GM21723 (cell line): ENCODE results near the gene APIP.
A peak's percentile ranks its signal among the peaks of the same experiment; 100 is the strongest.

Experiments used
- ATAC-seq: cut with Tn5 transposase; IDR thresholded peaks from one replicate; pipeline ENCODE4 v1.9.1; 2021; ENCODE audit warnings: mild to moderate bottlenecking, moderate library complexity; ENCODE audit not compliant: unreplicated experiment

Gene APIP

GRCh38 chr11:34916015-34916842, at the start of gene APIP, which contains the start of gene PDHX:
Gene APIP (minus strand): TSS chr11:34916379. CDS start chr11:34916284, 95 bp downstream.
Gene PDHX (plus strand): TSS chr11:34916618. CDS start chr11:34916656, 38 bp downstream.
- peak; percentile 95 for ATAC-seq

DNA sequence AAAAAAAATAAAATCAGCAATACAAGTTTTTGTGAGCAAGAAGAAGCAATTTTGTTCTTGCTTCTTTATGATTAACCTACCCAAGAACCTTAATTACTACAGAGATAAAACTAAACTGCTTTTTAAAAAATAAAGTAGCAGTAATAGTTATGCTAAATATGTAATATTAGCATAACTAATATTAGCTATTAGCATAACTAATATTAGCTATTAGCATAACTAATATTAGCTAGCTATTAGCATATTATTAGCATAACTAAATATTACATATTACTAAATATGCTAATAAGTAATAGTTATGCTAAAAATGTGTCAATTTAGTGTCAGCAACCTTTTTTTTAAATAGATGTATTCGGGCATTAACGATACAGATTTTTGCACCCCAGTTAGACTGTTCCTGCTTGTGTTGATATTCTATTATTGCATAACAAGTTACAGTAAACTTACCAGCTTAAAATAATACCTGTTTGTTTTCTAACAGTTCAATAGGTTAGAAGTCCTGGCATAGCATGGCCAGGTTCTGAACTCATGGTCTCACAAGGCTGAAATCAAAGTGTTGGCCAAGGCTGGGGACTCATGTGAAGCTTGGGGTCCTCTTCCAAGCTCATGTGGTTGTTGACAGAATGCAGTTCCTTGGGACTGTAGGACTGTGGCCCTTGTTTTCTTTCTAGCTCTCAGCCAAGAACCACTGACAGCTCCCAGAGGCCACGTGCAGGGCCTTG, 48.6 kb upstream of the APIP start:
- no peak for ATAC-seq

GRCh38 chr11:34963351-34963750, 47.2 kb upstream of the APIP start:
- ATAC-seq: no peak

- no peak for ATAC-seq
Measured at GRCh38 chr11:34962034-34962433, 45.9 kb upstream of the APIP start.

DNA sequence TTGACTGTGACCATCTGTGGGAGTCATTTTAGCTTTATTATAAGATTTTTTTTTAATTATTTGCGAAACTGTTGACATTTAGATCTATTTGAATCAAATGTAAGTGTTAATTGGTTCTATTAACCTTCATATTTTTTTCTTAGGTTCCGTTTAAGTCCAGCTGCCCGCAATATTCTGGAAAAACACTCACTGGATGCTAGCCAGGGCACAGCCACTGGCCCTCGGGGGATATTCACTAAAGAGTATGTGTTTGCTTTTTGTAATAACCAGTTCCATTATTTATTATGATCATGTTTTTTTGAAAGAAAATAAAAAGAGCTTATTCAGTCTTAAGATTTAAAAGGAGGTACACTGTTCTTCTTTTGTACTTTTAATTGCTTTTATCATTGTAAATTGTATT, 44.1 kb upstream of the APIP start:
- no peak for ATAC-seq

DNA sequence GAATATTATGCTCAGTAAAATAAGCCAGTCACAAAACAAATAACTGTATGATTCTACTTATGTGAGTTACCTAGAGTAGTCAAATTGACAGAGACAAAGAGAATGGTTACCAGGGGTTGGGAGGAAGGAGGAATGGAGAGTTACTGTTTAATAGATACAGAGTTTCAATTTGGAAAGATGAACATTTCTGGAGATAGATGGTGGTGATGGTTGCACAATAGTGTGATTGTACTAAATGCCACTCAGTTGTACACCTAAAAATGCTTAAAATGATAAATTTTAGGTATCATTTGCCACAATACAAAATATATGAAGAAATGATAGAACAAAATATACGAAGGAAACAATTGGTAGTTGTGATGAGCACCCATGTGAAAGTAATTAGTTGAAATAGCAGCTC, 43.6 kb upstream of the APIP start:
- no peak for ATAC-seq

DNA sequence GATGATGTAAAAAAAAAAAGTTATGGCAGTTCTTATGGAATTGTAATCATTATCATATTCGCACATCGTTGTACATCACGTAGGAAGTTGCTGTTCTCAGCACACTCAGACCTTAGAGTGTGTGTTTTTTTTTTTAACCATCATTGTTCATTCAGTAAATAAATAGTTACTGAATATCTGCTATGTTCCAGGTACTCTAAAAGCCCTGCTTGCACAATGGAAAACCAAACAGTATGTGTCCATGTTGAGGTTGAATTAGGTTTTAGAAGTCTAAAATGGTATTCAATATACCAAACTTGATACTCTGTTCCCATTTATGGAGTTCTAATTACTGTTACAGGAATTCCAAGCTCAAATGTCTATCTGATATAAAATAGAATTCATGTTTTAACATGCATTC, 41.4 kb upstream of the APIP start:
- ATAC-seq: no peak

- ATAC-seq: no peak
Measured at GRCh38 chr11:34957206-34957605, 41.0 kb upstream of the APIP start.

GRCh38 chr11:34953955-34954354, 37.8 kb upstream of the APIP start:
- ATAC-seq: no peak

DNA sequence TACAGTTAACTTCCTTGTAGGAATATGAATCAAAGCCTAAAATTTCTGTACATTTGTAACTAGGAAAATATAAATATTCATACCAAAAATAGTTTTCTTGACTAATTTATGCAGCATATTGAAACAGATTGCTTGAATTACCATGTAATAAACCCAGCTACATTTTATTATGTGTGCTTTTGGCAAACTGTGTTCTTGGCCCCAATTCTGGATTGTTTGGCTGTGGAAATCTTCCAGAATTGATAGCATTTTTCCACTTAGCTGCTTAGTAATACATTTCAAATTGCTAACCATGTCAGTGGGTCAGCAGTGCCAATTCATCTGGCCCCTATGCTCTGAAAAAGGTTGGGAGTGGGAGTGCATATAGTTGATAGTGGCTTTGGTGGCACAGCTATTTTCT, 32.5 kb upstream of the APIP start:
- ATAC-seq: no peak

DNA sequence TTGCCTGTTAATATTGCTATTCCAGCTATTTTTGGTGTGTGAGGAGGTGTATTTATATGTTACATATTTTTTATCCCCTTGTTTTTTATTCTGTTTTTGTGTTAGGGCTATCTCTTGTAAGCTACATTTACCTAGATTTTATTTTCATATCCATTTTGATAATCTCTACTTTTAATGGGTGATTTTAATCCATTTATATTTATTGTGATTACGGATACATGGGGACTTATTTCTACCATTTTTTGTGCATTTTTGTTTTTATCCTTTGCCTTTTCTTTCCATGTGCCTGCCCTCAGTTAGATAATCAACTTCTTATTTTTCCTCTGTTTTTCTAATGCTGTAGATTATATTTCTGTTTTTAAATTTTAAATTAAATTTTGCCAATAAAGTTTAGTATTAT, 28.5 kb upstream of the APIP start:
- ATAC-seq: no peak

- ATAC-seq: no peak
Measured at GRCh38 chr11:34941688-34942087, 25.5 kb upstream of the APIP start.

DNA sequence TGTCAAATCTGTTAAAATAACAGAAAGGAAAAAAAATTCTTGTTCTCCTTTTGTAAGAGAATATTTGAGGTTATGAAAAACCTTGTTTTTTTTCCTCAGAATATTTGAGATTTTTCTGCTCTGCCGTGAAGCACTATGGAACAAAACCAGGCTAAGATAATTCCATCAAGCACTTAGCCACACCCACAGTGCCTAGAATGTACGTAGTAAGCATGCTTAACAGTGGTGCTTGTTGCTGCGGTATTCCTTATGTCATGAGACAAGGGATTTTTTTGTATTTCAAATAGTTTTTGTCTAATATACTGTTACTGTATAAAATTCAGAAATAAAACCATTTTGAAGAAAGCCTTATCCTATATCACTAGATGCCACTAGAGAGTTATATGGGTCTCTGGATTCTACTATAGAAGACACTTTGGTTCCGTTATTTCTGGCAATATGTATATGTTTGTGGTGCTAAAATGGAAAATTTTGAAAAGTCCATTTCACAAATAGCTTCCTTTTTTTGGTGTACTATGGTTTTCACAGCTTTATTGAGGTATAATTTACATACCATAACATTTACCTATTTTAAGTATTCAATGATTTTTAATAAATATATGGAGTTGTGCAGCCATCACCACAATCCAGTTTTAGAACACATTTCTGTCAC, 24.0 kb upstream of the APIP start:
- no peak for ATAC-seq

- no peak for ATAC-seq
Measured at GRCh38 chr11:34938611-34939010, 22.4 kb upstream of the APIP start.

DNA sequence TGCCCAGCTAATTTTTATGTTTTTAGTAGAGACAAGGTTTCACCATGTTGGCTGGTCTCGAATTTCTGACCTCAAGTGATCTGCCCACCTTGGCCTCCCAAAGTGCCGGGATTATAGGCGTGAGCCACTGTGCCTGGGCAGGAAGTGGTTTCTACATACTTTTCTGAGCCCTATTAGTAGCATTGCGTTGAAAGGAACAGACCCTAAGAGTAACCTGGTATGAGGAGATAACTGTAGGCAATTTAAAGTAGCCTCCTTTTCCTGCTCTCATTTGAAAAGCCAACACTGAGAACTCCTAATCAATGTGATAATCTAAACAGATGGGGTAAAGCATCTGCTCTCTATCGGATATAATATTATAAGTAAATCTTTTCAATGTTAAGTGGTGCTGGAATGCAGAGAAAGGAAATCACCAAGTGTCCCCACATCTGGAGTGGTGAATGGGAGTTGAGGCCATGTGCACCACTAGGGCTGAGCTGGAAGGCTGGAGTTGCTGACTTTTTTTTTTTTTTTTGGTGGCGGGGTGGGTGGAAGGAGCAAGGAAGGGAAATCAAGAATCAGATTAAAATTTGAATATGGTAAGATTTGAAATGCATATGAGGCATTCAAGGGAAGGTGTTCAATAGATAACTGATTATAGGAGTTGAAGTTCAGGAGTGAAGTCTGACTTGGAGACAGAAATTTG, 20.9 kb upstream of the APIP start:
- no peak for ATAC-seq

DNA sequence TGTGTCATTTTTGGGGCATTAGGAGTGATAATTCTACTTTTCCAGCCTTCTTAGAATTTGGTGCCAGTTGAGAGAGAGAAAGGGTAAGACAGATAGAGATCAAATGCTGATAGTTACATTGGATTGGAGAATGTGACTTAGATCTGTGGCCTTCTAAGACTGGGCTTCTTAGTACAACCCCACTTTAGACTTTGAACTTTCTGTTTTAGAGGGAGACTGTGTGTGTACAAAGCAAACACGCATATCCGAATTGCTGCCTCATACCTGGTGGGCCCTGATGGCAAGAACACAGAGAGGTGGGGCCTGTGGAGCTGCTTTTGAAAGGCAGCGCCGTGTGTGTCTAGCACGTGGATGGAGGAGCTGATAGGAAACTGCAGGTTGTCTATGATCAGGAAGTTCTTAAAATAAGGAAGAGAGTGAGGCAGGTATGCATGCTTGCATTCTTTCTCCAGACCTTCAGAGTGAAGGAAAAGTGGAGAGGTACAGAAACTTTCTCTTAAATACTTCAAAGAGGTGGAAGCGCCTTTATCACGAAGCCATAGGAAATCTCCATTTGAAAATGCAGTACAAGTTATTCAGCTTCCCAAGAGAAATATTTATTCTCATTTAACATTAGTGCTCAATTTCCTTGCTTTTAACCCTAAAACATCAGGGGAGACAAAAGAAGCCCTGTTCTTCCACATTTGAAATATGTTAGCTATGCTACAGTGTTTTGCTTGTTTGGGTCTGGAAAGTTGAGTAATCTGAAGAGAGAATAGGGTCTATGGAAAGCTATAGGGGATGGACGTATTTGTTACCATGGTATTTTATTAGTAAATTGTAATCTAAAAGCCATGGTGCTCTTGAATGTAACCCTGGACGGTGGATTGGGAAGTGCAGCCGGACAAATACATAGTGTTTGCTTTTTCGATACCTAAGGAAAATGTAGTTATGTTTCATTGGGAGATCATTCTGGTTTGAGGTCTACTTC, 13.9 kb upstream of the APIP start:
- no peak for ATAC-seq

DNA sequence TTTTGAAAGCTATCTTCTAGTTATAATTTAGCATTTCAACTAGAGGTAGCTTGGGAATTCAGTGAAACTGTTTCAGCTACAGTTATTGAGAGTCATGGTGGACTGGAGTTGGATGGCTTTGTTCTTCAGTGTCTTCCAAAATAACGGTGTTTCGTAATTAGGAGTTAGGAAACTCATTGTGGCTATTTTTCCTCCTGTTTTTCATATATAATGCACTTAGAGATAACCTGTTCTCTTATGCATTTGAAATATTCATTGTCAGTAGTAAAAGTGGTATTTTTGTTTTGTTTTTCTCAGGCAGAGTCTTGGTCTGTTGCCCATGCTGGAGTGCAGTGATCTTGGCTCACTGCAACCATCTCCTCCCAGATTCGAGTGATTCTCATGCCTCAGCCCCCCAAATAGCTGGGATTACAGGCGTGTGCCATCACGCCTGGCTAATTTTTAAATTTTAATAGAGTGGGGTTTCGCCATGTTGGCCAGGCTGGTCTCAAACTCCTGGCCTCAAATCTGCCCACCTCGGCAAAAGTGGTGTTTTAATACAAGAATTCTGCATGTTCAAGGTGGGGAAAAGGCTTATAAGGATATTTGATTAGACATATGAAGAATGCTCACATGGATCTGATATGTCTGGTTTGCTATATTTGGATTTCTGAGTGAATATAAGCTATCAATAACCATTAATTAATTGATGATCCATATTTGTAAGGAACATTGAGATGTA, 12.9 kb upstream of the APIP start:
- no peak for ATAC-seq

- ATAC-seq: no peak
Measured at GRCh38 chr11:34928268-34928959, 12.2 kb upstream of the APIP start.

GRCh38 chr11:34926831-34927132, 10.6 kb upstream of the APIP start:
- no peak for ATAC-seq
